Activated T-helper 1 cell treated with anti-CD3 and anti-CD28 coated beads, Interleukin-2, amount 50 U/mL, for 16 hours (primary cell): ENCODE results near the gene DUSP7.
A peak's percentile ranks its signal among the peaks of the same experiment; 100 is the strongest.

Source experiments
- DNase-seq, 2 donors: peaks; one replicate each; pipeline ENCODE4 v3.0.0-alpha.2; 2020; ENCODE audit warnings: low read depth in 1 of 2, low spot score in 1 of 2

Gene DUSP7

GRCh38 chr3:52068730-52069129 is 12.4 kb upstream of the DUSP7 start:
- no peak for DNase-seq

- no peak for DNase-seq
These were observed 11.7 kb upstream of the DUSP7 start for GRCh38 chr3:52068055-52068571.

GRCh38 chr3:52067526-52067925 is 11.2 kb upstream of the DUSP7 start:
- DNase-seq, result no peak

- DNase-seq, result no peak
These were observed 10.7 kb upstream of the DUSP7 start for GRCh38 chr3:52067046-52067445.

GRCh38 chr3:52065264-52065756 is 8.9 kb upstream of the DUSP7 start:
- no peak for DNase-seq

- DNase-seq, result no peak
These were observed 8.2 kb upstream of the DUSP7 start for GRCh38 chr3:52064561-52064960.

GRCh38 chr3:52063026-52063723 is 6.8 kb upstream of the DUSP7 start:
- DNase-seq, result no peak

- DNase-seq, result no peak
These were observed 6.1 kb upstream of the DUSP7 start for GRCh38 chr3:52062505-52062904.

- no peak for DNase-seq
These were observed 4.9 kb upstream of the DUSP7 start for GRCh38 chr3:52061121-52061910.

- no peak for DNase-seq
These were observed 3.4 kb upstream of the DUSP7 start for GRCh38 chr3:52059781-52060180.

- DNase-seq, result no peak
These were observed 1.6 kb upstream of the DUSP7 start for GRCh38 chr3:52057812-52058495.

- DNase-seq, result peak; percentile 99
These were observed 819 bp upstream of the DUSP7 start for GRCh38 chr3:52056968-52057811.

GRCh38 chr3:52055537-52056351 is 627 bp downstream of the DUSP7 start:
- peak in 1 of 2 donors; percentile 24 for DNase-seq

- no peak for DNase-seq
These were observed 1.5 kb downstream of the DUSP7 start for GRCh38 chr3:52054661-52055511.

GRCh38 chr3:52053307-52054304 is 2.8 kb downstream of the DUSP7 start:
- no peak for DNase-seq

GRCh38 chr3:52052831-52053306 is 3.5 kb downstream of the DUSP7 start:
- DNase-seq, result peak in 1 of 2 donors; percentile 24

GRCh38 chr3:52051444-52051843 is 4.9 kb downstream of the DUSP7 start:
- no peak for DNase-seq

GRCh38 chr3:52050571-52050970 is 5.8 kb downstream of the DUSP7 start:
- no peak for DNase-seq
